Measurements from ENCODE around the gene SETD3.

The SETD3 gene

GRCh38 chr14:99459481-99460100 is 21.1 kb downstream of the SETD3 start:
- Histone ChIP-seq H3K27ac (ENCODE audit: low read length) (no peak overlapping the region), H3K27me3 (ENCODE audit: control insufficient read depth, insufficient read depth, low read length) (no peaks in the 10 kb centered on the region), H3K9me3 (ENCODE audit: control insufficient read depth, insufficient read depth, low read length) (no peaks in the 10 kb centered on the region), H3K36me3 (ENCODE audit: control insufficient read depth, insufficient read depth, low read length) (peaks cover 6% of the 10 kb centered on the region; the same call in 1 of the 2 replicates), H3K4me3 (ENCODE audit: low read length) (no peak overlapping the region), H3K4me1 (ENCODE audit: control insufficient read depth, insufficient read depth, low read length) (0 out of 2 replicates have a peak, but pooled peaks cover 1% of the 10 kb centered on the region)
- WGBS (ENCODE audit: insufficient coverage, insufficient read length), result no CpG with 5 or more reads among the region's 5 CpGs
- DNase-seq (ENCODE audit: low read depth, low spot score), result no peak

DNA sequence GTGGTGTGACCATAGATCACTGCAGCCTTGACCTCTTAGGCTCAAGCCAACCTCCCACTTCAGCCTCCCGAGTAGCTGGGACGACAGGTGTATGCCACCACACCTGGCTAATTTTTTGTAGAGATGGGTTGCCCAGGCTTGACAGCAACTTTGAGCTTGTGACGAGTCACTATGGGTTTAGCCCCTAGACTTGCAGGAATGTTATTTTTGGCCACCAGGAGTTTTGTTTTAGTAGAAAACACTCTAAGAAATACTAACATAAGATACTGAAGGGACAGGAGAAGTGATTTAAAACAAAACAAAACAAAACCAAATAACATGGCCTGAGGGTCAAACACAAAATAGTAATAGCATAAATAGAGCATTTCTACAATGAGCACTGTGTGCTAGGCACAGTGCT is 26.4 kb downstream of the SETD3 start:
- no peak overlapping the region for H3K27ac ChIP-seq (ENCODE audit: low read length)
- no peak for DNase-seq (ENCODE audit: low read depth, low spot score)
- H3K27me3 ChIP-seq (ENCODE audit: control insufficient read depth, insufficient read depth, low read length), result no peaks in the 10 kb centered on the region
- no CpG with 5 or more reads among the region's 3 CpGs for WGBS (ENCODE audit: insufficient coverage, insufficient read length)
- H3K4me1 ChIP-seq (ENCODE audit: control insufficient read depth, insufficient read depth, low read length), result no peaks in the 10 kb centered on the region
- H3K4me3 ChIP-seq (ENCODE audit: low read length), result no peak overlapping the region
- no peaks in the 10 kb centered on the region for H3K9me3 ChIP-seq (ENCODE audit: control insufficient read depth, insufficient read depth, low read length)
- H3K36me3 ChIP-seq (ENCODE audit: control insufficient read depth, insufficient read depth, low read length), result peaks cover 6% of the 10 kb centered on the region; the same call in 1 of the 2 replicates

- WGBS (ENCODE audit: insufficient coverage, insufficient read length), result no CpG with 5 or more reads among the region's 4 CpGs
- H3K36me3 ChIP-seq (ENCODE audit: control insufficient read depth, insufficient read depth, low read length), result peaks cover 6% of the 10 kb centered on the region; the same call in 1 of the 2 replicates
- no peak for DNase-seq (ENCODE audit: low read depth, low spot score)
These were observed 27.7 kb downstream of the SETD3 start for GRCh38 chr14:99452968-99453367.

DNA sequence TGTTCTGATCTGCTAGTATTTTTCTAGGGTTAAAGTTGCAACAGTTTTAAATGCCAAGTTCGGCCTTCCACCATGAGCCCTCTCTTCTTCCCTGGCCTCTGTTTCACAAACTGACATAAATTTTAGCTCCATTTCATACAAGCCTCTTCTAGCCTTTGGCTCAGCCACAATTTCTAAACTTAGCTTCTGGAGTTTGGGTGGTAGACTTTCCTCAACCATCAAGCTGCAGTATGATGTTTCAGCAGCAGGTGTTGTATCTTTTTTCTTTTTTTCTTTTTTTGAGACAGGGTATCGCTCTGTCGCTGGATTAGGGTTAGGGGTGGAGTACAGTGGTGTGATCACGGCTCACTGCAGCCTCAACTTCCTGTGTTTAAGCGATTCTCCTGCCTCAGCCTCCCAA is 29.4 kb downstream of the SETD3 start:
- Histone ChIP-seq H3K4me3 (ENCODE audit: low read length) (no peak overlapping the region), H3K4me1 (ENCODE audit: control insufficient read depth, insufficient read depth, low read length) (no peaks in the 10 kb centered on the region), H3K9me3 (ENCODE audit: control insufficient read depth, insufficient read depth, low read length) (no peaks in the 10 kb centered on the region), H3K36me3 (ENCODE audit: control insufficient read depth, insufficient read depth, low read length) (no peaks in the 10 kb centered on the region), H3K27ac (ENCODE audit: low read length) (no peak overlapping the region), H3K27me3 (ENCODE audit: control insufficient read depth, insufficient read depth, low read length) (no peaks in the 10 kb centered on the region)
- no peak for DNase-seq (ENCODE audit: low read depth, low spot score)
- WGBS (ENCODE audit: insufficient coverage, insufficient read length), result no CpG with 5 or more reads among the region's 5 CpGs

More at GRCh38 chr14:99452968-99453367, 27.7 kb downstream of the SETD3 start:
- H3K27me3 ChIP-seq (ENCODE audit: control insufficient read depth, insufficient read depth, low read length), result no peaks in the 10 kb centered on the region
- H3K4me1 ChIP-seq (ENCODE audit: control insufficient read depth, insufficient read depth, low read length), result no peaks in the 10 kb centered on the region
- H3K4me3 ChIP-seq (ENCODE audit: low read length), result no peak overlapping the region
- H3K9me3 ChIP-seq (ENCODE audit: control insufficient read depth, insufficient read depth, low read length), result no peaks in the 10 kb centered on the region
- no peak overlapping the region for H3K27ac ChIP-seq (ENCODE audit: low read length)

DNA sequence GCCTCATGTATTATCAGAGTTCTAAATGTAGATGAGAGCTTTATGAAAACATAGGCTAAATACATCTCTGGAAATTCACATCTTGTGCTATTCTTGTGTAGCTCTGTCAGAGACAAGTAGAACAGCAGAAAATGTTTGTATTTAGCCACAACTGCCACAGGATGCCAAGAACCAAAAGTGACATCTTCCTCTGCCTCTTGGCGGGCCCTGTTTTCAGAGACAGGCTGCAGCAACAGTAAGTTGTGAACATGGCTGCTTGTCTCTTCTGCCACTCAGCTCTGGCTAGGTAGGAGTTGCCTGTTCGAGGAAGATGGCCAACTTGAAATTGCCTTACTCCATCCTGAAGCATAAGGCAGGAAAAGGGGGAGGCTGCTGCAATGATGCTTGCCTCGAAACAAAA is 30.4 kb downstream of the SETD3 start:
- no peak for DNase-seq (ENCODE audit: low read depth, low spot score)
- Histone ChIP-seq H3K27ac (ENCODE audit: low read length) (no peak overlapping the region), H3K9me3 (ENCODE audit: control insufficient read depth, insufficient read depth, low read length) (no peaks in the 10 kb centered on the region), H3K36me3 (ENCODE audit: control insufficient read depth, insufficient read depth, low read length) (no peaks in the 10 kb centered on the region), H3K27me3 (ENCODE audit: control insufficient read depth, insufficient read depth, low read length) (no peaks in the 10 kb centered on the region), H3K4me3 (ENCODE audit: low read length) (no peak overlapping the region), H3K4me1 (ENCODE audit: control insufficient read depth, insufficient read depth, low read length) (no peaks in the 10 kb centered on the region)
- WGBS (ENCODE audit: insufficient coverage, insufficient read length), result no CpG with 5 or more reads among the region's 3 CpGs

GRCh38 chr14:99447739-99448138 is 32.9 kb downstream of the SETD3 start:
- DNase-seq (ENCODE audit: low read depth, low spot score), result no peak
- no peaks in the 10 kb centered on the region for H3K27me3 ChIP-seq (ENCODE audit: control insufficient read depth, insufficient read depth, low read length)
- H3K36me3 ChIP-seq (ENCODE audit: control insufficient read depth, insufficient read depth, low read length), result no peaks in the 10 kb centered on the region
- no peaks in the 10 kb centered on the region for H3K9me3 ChIP-seq (ENCODE audit: control insufficient read depth, insufficient read depth, low read length)
- WGBS (ENCODE audit: insufficient coverage, insufficient read length), result no CpG with 5 or more reads among the region's 4 CpGs
- H3K27ac ChIP-seq (ENCODE audit: low read length), result no peak overlapping the region
- no peaks in the 10 kb centered on the region for H3K4me1 ChIP-seq (ENCODE audit: control insufficient read depth, insufficient read depth, low read length)
- H3K4me3 ChIP-seq (ENCODE audit: low read length), result no peak overlapping the region

DNA sequence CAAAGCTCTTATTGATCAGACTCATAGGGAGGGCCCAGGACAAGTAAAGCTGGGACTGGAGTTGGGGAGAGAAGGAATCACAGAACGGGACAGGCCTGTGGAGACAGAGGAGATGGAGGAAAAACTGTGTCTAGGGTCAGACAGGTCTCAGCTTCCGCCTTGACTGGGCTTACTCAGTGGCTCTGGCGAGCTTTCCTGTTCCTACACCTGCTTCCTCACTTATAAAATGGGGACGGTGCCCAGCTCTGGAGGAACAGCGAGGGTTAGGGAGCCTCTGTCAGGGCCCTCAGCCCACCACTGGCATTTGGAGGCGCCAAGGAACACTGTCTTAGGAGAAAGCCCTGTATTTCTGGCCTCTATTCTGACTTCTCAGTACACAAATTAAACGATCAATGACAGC is 34.7 kb downstream of the SETD3 start:
- H3K27me3 ChIP-seq (ENCODE audit: control insufficient read depth, insufficient read depth, low read length), result no peaks in the 10 kb centered on the region
- no peak for DNase-seq (ENCODE audit: low read depth, low spot score)
- no peak overlapping the region for H3K27ac ChIP-seq (ENCODE audit: low read length)
- no peaks in the 10 kb centered on the region; the same call in 1 of the 2 replicates for H3K4me1 ChIP-seq (ENCODE audit: control insufficient read depth, insufficient read depth, low read length)
- no peaks in the 10 kb centered on the region for H3K9me3 ChIP-seq (ENCODE audit: control insufficient read depth, insufficient read depth, low read length)
- H3K4me3 ChIP-seq (ENCODE audit: low read length), result no peak overlapping the region
- no CpG with 5 or more reads among the region's 7 CpGs for WGBS (ENCODE audit: insufficient coverage, insufficient read length)
- H3K36me3 ChIP-seq (ENCODE audit: control insufficient read depth, insufficient read depth, low read length), result peaks cover 2% of the 10 kb centered on the region

GRCh38 chr14:99441918-99442317 is 38.7 kb downstream of the SETD3 start:
- Histone ChIP-seq H3K27me3 (ENCODE audit: control insufficient read depth, insufficient read depth, low read length) (no peaks in the 10 kb centered on the region), H3K9me3 (ENCODE audit: control insufficient read depth, insufficient read depth, low read length) (no peaks in the 10 kb centered on the region), H3K27ac (ENCODE audit: low read length) (no peak overlapping the region), H3K4me3 (ENCODE audit: low read length) (no peak overlapping the region), H3K36me3 (ENCODE audit: control insufficient read depth, insufficient read depth, low read length) (peaks cover 5% of the 10 kb centered on the region), H3K4me1 (ENCODE audit: control insufficient read depth, insufficient read depth, low read length) (no peaks in the 10 kb centered on the region; the same call in 1 of the 2 replicates)
- no CpG with 5 or more reads among the region's 7 CpGs for WGBS (ENCODE audit: insufficient coverage, insufficient read length)
- DNase-seq (ENCODE audit: low read depth, low spot score), result no peak

- H3K9me3 ChIP-seq (ENCODE audit: control insufficient read depth, insufficient read depth, low read length), result no peaks in the 10 kb centered on the region
- no peak overlapping the region for H3K27ac ChIP-seq (ENCODE audit: low read length)
- WGBS (ENCODE audit: insufficient coverage, insufficient read length), result no CpG with 5 or more reads among the region's 11 CpGs
- H3K4me1 ChIP-seq (ENCODE audit: control insufficient read depth, insufficient read depth, low read length), result no peaks in the 10 kb centered on the region; the same call in 1 of the 2 replicates
- DNase-seq (ENCODE audit: low read depth, low spot score), result no peak
- peaks cover 5% of the 10 kb centered on the region for H3K36me3 ChIP-seq (ENCODE audit: control insufficient read depth, insufficient read depth, low read length)
- no peaks in the 10 kb centered on the region for H3K27me3 ChIP-seq (ENCODE audit: control insufficient read depth, insufficient read depth, low read length)
- no peak overlapping the region for H3K4me3 ChIP-seq (ENCODE audit: low read length)
These were observed 39.3 kb downstream of the SETD3 start for GRCh38 chr14:99441157-99441870.

GRCh38 chr14:99440278-99440677 is 40.4 kb downstream of the SETD3 start:
- H3K4me1 ChIP-seq (ENCODE audit: control insufficient read depth, insufficient read depth, low read length), result no peaks in the 10 kb centered on the region; the same call in 1 of the 2 replicates
- H3K36me3 ChIP-seq (ENCODE audit: control insufficient read depth, insufficient read depth, low read length), result peaks cover 5% of the 10 kb centered on the region
- no peak for DNase-seq (ENCODE audit: low read depth, low spot score)
- H3K4me3 ChIP-seq (ENCODE audit: low read length), result no peak overlapping the region
- H3K27ac ChIP-seq (ENCODE audit: low read length), result no peak overlapping the region
- H3K9me3 ChIP-seq (ENCODE audit: control insufficient read depth, insufficient read depth, low read length), result no peaks in the 10 kb centered on the region
- no CpG with 5 or more reads among the region's 14 CpGs for WGBS (ENCODE audit: insufficient coverage, insufficient read length)
- no peaks in the 10 kb centered on the region for H3K27me3 ChIP-seq (ENCODE audit: control insufficient read depth, insufficient read depth, low read length)

Measured in iPS DF 6.9 (cell line).